GM19035 (cell line): ENCODE results near the gene MRPL20.
"Not testable (repeated sequence)": the region's sequence is repeated elsewhere in the genome, so short reads cannot be mapped to it uniquely, and the experiment has no call there.

Source experiments
- ATAC-seq: cut with Tn5 transposase; IDR thresholded peaks from one replicate; pipeline ENCODE4 v1.9.1; 2021; ENCODE audit not compliant: unreplicated experiment

MRPL20 gene

DNA sequence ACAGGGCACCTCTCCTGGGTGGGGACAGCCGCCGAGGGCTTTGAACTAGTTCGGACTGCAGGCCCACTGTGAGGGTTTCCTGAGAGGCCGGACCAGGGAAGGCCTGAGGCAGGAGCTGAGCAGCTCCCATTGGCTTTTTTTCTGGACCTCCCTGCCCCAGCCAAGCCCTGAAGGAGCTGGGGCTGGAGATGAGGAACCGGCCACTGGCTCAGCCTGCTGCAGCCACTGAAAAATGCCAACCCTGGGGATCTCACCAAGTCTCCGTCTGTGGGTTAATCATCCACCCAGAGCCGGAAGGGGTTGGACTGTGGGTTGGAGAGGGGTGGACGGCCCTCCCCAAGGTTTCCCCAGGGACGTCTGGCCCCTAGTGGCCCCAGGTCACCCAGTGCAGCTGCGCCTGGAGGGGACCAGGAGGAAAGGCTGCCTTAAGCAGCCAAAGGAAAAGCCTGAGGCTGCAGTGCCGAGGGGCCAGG is 30.8 kb upstream of the MRPL20 start:
- no peak for ATAC-seq

DNA sequence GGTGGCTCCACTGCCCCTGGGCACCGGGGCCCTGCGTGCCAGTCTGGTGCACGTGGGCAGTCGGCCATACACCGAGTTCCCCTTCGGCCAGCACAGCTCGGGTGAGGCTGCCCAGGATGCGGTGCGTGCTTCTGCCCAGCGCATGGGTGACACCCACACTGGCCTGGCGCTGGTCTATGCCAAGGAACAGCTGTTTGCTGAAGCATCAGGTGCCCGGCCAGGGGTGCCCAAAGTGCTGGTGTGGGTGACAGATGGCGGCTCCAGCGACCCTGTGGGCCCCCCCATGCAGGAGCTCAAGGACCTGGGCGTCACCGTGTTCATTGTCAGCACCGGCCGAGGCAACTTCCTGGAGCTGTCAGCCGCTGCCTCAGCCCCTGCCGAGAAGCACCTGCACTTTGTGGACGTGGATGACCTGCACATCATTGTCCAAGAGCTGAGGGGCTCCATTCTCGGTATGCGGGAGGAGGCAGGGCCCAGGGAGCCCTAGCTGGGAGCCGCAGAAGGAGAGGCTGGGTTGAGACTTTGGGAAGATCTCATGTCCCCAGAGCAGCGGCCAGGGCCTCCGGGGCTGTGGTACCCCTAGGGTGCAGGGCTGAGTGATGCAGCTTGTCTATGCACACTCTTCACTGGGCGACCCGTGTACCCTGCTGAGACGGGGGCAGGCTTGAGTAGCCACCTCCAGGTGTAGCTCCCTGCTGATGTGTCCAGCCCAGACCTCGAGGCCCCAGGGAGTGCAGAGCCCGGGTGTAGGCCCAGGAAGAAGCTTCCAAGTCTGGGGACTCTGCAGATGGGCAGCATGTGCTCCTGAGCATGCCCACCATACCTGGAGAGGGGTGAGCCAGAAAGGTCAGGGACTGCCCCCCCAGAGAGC is 30.2 kb upstream of the MRPL20 start:
- no peak for ATAC-seq

GRCh38 chr1:1436630-1437032 is 29.5 kb upstream of the MRPL20 start:
- ATAC-seq = no peak

- ATAC-seq = no peak
These were observed 29.0 kb upstream of the MRPL20 start for GRCh38 chr1:1435911-1436629.

GRCh38 chr1:1435106-1435903 is 28.2 kb upstream of the MRPL20 start, which contains the start of gene VWA1:
VWA1 (plus strand) TSS chr1:1435690; CDS start chr1:1435749, 59 bp downstream.
- no peak for ATAC-seq

GRCh38 chr1:1434824-1435105 is 27.7 kb upstream of the MRPL20 start:
- no peak for ATAC-seq

GRCh38 chr1:1434131-1434823 is 27.2 kb upstream of the MRPL20 start:
- no peak for ATAC-seq

DNA sequence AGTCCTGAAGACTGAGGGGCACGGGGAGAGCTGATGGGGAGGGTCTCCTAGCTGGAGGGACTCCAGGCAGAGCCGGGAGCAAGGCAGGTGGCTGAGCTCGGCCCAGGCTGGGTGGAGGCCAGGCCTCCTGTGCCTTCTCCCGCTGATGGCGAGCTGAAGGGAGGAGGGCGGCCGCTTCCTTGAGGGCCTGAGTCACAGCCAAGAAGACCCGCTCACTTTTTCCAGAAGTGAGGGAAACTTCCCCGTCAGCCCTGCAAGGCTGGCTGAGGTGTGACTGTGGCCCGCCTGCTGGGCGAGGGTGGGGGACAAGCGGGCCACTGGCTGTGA is 26.7 kb upstream of the MRPL20 start:
- ATAC-seq = no peak

DNA sequence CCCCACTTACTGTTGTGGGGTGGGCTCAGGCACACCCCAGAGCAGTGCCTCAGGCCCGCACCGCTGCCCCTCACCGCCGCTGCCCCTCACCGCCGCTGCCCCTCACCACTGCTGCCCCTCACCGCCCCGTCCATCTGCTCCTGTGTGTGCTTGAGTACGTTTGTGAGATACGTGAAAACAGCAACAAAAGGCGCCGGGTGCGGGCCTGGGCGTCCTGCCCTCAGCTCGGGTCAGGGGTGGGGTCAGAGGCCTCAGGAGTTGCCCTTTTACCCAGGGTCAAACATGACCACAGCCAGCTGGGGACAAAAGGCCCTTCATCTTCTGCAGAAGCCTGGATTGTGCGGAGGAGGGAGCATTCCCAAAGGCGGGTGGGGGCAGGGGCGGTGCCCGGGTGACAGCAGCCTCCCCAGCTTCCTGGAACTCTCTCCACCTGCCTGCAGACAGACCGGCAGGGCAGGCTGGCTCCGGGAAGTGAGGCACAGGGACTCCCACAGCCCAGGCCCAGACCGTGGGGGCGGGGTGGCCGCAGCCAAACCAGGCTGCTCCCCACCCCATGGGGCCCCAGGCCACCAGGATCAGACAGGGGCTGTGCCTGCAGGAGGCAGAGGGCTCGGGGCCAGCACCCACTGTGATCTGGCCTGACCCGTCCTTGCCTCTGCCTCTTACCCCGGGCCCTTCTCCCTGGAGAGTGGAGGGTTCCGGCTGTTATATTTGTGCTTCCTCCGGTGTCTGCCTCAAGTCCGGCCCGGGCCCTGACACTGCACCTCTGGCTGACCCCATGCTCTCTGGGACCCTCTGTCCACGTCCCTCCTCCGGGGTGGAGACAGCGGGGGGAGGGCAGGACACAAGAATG is 26.1 kb upstream of the MRPL20 start:
- ATAC-seq = no peak

GRCh38 chr1:1432274-1432950 is 25.3 kb upstream of the MRPL20 start:
- no peak for ATAC-seq

- no peak for ATAC-seq
These were observed 24.8 kb upstream of the MRPL20 start for GRCh38 chr1:1431845-1432273.

- ATAC-seq = no peak
These were observed 24.1 kb upstream of the MRPL20 start for GRCh38 chr1:1430992-1431844.

GRCh38 chr1:1430114-1430982 is 23.3 kb upstream of the MRPL20 start:
- ATAC-seq = no peak

GRCh38 chr1:1429671-1430073 is 22.6 kb upstream of the MRPL20 start:
- ATAC-seq = no peak

- not testable (repeated sequence) for ATAC-seq
These were observed 21.9 kb upstream of the MRPL20 start for GRCh38 chr1:1428967-1429366.

GRCh38 chr1:1428174-1428573 is 21.1 kb upstream of the MRPL20 start:
- no peak for ATAC-seq

DNA sequence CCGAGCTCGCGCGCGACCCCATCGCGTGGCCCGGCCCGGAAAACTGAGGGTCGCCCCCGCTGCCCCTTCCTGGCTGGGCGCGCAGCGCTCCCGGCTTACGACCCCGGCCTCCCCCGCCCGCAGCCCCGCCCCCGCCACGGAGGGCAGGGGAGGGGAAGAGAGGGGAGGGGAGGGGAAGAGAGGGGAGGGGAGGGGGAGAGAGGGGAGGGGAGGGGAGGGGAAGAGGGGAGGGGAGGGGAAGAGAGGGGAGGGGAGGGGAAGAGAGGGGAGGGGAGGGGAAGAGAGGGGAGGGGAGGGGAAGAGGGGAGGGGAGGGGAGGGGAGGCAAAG is 20.7 kb upstream of the MRPL20 start:
- ATAC-seq = no peak
